NCI-H524 (cell line): Measurements from ENCODE around the gene HCAR1.
"Not testable (repeated sequence)": the region's sequence is repeated elsewhere in the genome, so short reads cannot be mapped to it uniquely, and the experiment has no call there.

ENCODE experiments used
- DNase-seq, 2 experiments: peaks; one replicate each; lab custom pipeline; 2025; lab: John Stamatoyannopoulos, UW

HCAR1 gene, protein sequence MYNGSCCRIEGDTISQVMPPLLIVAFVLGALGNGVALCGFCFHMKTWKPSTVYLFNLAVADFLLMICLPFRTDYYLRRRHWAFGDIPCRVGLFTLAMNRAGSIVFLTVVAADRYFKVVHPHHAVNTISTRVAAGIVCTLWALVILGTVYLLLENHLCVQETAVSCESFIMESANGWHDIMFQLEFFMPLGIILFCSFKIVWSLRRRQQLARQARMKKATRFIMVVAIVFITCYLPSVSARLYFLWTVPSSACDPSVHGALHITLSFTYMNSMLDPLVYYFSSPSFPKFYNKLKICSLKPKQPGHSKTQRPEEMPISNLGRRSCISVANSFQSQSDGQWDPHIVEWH

DNA sequence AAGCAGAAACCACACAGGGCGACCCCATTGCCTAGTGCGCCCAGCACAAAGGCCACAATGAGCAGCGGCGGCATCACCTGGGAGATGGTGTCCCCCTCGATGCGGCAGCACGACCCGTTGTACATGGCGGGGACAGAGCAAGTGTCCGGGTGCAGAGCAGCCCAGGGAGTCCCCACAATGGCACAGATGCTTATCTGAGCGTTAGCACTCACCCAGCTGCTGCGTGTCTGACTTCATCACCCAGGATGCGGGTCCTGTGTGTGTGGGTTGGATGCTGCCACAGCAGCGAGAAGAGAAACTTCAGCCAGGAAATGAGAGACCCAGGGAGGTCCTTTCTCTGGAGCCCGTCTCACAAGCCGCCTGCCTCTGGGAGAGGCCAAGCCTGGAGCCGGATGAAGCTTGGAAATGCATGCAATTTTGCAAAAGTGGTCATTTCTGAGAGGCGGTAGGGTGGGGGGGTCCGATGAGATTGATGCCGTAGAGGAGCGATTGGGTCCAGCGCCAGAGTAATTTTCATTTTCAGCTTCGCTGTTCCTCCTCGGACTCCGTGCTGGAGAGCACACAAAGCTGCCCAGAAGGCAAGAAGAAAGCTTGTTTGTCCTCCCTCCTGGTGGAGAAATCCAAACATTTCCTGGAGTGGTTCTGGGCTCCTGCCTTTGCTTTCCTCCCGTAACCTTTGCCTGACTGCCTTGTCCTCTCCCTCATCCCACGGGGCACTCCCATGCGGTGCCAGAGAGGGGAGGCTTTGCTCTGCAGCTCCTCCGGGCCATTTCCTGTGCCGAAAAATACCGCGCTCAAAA, at the start of gene HCAR1:
Gene HCAR1, minus strand, starts transcription at position 630 of the 800 bp plus-strand sequence. Its CDS starts 505 bp downstream, at position 125.
- DNase-seq = peak; percentile 20 to 59

DNA sequence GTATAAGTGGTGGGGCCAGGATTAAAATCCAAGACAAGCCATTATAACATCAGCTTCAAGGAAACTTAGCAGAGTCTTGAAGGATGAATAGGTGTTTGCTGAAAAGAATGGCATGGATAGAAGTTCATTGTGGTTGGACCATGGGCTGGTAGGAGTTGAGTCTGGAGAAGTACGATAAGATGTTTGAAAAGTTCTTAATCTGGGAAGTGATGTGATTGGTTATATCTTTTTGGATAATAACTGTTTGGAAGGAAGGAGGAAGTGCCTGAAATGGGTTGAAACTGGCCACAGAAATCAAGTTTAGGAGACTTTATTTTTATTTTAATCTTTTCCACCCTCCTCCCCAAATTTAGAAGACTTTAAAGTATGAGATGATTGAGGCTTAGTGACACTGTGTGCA, 26.9 kb upstream of the HCAR1 start:
- DNase-seq = no peak

DNA sequence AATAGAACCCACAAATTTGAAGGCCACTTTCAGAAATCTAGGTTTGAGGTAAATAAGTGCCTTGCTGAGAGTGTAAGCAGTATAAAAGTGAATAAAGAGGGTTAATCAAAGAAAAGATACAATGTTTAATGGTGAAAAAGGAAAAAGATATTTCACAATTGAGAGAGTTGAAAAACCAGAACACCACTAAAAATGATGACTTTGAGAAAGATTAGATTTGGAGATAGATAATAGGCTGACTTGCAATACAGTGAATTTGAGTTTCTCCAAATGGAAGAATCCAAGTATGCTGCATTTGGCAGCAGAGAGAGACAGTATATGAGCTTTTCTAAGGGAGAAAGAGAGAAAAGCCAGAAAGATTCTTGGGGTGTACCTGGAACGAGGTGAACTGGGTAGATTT, 24.1 kb upstream of the HCAR1 start:
- DNase-seq = no peak

DNA sequence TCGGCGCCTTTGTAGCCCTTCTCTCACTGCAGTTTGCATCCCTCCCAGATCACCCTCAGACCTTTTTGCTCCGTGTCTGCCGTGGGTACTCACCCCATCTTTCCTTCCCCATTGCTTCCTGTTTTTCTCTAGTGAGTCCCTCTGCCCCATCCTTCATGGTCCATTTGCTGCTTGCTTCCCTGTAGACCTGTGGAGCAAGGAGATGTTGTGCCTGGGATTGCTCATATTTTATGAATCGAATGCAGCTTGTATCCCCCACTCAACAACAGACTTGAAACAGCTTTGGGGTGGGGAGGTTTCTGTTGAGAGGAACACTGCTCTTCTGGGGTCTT, 22.6 kb upstream of the HCAR1 start:
- DNase-seq = peak in 1 of 2 experiments; percentile 30

DNA sequence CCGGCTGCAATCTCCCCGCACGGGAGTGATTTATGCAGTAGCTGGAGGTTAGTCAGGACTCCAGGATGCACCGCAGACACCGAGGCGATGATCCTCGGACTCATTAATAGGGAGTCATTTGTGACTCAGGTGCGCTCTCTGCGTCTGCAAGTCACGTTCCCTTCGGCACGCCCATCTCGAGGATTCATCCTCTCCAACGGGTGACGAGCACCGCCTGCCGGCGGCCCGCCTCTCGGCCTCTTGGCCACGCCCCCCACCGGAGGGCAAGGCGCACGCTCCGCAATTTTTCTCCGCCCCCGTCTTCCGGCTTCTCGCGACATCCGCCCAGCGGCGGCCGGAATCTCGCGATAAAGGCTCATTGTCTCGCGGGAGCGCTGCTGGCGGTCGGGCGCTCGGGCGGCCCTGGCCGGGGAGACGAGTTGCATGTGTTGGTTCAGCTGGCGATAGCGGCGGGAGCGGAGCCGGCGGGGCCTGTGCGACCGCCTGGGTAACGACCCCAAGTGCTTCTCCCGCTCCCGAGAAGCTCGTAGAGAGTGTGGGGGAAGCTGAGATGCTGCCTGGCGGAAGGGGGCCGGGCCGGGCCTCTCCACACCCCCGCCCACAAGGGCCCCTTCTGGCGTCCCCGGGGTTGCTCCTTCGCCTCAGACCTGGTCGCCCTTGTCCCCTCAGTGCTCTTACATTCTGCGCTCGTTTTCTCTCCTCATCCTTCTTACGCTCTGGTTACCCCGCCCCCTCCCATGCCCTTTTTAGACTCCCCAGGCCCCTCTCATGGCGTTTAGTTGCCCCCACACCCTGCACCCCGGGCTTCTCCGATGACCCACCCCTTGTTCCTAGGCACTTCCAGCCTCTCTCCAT, 22.0 kb upstream of the HCAR1 start, which contains the start of gene DENR:
Gene DENR, plus strand, starts transcription at position 361 of the 855 bp plus-strand sequence. CDS start 878 bp downstream, outside the sequence.
- DNase-seq = peak; percentile 94 to 97

DNA sequence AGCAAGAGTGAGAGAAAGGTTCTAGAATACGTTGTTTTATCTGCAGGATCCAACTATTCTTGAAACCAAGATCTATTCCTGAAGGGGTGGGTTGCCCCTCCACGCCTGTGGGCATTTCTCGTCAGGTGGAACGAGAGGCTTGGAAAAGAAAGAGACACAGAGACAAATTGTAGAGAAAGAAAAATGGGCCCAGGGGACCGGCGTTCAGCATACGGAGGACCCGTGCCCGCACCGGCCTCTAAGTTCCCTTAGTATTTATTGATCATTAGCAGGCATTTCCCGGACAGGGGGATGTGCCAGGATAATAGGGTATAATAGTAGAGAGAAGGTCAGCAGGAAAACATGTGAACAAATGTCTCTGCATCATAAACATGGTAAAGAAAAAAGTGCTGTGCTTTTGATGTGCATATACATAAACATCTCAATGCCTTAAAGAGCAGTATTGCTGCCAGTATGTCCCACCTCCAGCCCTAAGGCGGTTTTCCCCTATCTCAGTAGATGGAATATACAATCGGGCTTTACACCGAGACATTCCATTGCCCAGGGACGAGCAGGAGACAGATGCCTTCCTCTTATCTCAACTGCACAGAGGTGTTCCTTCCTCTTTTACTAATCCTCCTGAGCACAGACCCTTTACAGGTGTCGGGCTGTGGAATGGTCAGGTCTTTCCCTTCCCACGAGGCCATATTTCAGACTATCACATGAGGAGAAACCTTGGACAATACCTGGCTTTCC, 20.3 kb upstream of the HCAR1 start:
- not testable (repeated sequence) for DNase-seq

DNA sequence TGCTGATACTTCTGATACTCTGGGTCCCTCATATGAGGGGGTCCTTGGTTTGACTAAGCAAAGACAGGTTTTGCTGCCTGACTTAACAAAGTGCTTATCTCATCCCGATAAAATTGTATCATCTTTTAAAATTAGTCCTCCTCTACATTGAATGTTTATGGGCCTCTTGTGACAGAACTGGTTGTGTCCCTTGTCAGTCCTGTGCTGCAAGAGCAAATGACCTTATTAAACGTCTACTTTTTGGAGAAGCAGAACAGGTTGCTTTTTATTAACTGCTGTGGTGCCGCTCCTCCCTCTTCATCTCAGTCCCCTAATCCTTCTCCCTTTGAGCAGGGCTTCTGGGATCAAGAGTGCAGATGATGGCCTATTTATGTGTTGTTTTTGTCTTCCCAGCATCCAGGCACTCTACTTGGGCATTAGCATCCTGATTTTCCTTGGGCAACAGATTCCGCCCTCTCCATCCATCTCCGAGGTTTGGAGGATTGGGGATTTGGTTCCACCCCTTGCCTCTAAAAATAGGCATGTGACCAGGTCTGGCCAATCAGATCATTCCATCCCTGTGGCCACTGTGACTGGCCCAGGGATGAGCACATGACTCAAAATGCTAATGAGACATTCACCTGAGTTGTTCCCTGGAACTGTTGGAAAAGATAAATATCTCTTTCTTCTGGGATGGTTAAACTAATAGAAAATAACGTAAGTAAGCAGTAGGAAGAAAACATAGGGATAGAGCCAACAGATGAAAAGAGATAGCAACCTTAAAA, 19.1 kb upstream of the HCAR1 start:
- DNase-seq = peak; percentile 30 to 60

DNA sequence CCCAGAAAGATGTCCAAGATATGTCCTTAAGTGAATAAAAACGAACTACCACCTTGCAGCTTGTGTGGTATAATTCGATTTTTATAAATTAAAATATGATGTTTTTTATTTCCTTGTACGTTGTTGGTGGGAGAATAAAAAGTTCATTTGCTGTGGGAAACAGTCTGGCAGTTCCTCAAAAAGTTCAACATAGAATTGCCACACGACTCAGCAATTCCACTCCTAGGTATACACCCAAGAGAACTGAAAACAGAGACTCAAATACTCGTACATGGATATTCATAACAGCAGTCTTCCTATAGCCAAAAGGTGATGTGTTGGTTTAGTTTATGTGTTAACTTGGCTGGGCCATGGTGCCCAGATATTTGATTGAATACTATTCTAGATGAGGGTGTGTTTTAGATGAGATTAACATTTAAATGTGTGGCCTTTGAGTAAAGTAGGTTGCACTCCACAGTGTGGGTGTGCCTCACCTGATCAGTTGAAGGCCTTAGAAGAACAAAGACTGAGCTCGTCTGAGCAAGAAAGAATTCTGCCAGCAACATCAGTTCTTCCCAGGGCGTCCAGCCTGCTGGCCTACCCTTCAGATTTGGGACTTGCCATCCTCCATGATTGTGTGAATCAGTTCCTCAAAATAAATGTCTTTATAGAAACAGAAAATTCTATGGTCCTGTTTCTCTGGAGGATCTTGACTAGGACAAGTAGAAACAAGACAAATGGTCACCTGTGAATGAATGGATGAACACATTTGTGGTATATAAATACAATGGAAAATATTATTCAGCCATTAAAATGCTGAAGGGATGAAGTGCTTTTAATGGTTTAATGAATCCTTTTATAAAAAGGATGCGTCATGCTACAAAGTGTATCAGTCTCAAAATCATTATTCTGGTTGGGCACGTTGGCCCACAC, 16.8 kb upstream of the HCAR1 start:
- DNase-seq = no peak

DNA sequence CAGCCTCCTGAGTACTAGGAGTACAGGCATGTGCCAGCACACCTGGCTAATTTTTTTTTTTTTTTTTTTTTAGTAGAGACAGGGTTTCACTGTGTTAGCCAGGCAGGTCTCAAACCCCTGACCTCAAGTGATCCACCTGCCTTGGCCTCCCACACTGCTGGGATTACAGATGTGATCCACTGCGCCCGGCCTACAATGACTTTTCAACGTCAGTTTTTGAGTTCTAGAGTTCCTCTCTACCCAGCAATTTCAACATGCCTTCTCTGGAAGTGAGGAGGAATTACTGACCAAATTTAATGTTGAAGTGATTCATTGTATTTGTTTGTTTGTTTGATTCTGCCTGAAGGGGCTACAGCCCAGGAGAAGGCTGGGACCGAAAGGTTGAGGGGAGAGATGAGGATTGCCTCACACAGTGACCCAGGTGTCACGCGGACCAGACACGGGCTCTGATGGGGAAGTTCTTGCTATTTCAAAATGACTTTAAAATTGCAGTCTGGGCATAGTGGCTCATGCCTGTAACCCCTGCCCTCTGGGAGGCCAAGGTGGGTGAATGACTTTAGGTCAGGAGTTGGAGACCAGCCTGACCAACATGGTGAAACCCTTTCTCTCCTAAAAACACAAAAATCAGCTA, 13.4 kb upstream of the HCAR1 start:
- DNase-seq = no peak

DNA sequence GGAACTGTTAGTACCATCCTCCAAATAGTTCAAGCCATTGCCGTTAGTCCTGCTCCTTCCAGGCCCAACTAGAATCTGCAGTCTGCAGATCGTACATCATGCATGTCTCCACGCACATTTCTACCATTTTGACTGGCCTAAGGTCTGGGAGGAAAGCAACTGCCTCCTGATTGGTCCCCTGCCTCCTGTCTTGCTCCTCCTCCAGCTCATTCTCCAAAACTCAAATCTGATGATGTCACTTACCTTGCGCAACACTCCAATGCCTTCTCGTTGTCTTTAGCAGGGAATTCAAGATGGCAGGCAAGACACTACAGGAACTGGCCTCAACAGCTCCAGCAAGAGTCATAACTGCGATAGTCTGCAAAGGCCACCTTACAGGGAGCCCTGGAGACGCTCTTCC, 9.7 kb upstream of the HCAR1 start:
- DNase-seq = no peak

DNA sequence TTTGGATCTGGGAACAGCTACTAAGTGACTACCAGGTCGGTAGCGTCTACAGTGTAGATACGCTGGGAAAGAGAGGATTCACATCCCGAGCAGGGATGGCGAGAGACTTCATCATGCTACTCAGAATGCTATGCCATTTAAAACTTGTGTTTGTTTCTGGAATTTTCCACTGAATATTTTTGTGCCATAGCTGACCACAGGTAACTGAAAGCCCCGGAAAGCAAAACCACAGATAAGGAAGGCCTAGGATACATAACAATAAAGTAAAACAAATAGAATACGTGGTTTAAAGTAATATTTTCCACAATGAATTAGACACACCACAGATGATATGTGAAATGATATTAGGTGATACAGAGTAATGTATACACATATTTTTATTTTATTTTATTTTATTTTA, 7.9 kb upstream of the HCAR1 start:
- DNase-seq = no peak

DNA sequence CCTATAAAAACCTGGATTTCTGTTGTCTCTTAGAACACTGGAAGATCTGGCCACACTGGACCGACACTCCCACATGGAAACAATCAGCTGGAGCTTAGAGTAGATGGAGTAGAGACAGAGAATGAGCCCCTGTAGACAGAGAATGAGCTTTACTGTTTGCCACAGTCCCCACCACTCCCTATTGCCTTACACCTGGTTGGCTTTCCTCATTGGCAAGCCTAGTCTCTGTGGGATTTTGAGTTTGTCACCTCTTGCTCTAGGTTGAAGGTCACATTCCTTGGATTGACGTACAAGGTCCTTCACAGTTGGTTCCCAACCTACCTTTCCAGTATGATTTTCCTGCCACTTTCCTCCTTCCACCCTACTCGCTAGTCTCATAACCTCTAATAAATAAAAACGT, 2.0 kb upstream of the HCAR1 start:
- DNase-seq = no peak

DNA sequence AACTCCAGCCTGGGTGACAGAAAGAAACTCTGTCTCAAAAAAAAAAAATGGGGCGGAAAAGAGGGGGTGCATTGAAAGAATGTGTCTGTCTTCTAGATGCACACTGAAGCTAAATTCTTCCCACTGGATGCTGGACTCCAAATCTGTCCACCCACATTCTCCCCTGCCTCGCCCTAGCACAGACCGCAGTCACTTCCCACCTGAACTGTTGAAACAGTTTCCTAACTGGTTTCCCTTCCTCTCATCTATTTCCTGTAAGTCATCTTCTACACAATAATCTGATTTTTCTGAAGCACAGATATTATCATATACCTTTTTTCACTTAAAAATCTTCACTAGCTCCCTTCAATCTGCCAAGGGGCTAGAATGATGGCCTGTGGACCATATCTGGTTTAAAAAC, 1.5 kb upstream of the HCAR1 start:
- DNase-seq = no peak

DNA sequence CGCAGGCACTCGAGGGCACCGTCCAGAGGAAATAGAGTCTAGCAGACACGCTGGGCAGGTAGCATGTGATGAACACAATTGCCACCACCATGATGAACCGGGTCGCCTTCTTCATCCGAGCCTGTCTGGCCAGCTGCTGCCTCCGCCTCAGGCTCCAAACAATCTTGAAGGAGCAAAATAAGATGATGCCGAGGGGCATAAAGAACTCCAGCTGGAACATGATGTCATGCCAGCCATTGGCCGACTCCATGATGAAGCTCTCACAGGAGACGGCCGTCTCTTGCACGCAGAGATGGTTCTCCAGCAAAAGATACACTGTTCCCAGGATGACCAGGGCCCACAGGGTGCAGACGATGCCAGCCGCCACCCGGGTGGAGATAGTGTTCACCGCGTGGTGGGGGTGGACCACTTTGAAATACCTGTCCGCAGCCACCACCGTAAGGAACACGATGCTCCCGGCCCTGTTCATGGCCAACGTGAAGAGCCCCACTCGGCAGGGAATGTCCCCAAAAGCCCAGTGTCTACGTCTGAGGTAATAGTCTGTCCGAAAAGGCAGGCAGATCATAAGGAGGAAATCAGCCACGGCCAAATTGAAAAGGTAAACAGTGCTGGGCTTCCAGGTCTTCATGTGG, 945 bp downstream of the HCAR1 start:
- DNase-seq = peak in 1 of 2 experiments; percentile 43

DNA sequence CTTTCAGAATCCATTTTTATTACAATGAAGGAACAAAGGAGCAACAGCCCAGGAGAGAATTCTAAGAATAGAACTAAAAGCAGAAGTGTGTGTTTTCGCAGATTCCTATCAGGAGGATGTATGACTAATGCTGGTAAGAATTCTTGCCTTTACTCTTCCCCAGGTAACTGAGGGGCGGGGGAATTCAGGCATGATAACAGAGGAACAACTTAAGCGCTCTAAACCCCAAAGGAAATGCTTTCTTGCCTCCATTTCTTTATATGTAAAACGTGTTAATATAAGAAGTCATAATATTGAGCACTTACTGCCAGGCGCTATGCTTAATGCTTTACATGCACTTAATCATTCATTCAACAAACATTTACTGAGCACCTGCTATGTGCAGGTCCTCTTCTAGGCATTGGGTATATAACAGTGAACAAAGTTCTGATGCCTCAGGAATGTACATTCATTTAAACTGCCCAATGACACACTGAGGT, 4.5 kb downstream of the HCAR1 start:
- DNase-seq = no peak

DNA sequence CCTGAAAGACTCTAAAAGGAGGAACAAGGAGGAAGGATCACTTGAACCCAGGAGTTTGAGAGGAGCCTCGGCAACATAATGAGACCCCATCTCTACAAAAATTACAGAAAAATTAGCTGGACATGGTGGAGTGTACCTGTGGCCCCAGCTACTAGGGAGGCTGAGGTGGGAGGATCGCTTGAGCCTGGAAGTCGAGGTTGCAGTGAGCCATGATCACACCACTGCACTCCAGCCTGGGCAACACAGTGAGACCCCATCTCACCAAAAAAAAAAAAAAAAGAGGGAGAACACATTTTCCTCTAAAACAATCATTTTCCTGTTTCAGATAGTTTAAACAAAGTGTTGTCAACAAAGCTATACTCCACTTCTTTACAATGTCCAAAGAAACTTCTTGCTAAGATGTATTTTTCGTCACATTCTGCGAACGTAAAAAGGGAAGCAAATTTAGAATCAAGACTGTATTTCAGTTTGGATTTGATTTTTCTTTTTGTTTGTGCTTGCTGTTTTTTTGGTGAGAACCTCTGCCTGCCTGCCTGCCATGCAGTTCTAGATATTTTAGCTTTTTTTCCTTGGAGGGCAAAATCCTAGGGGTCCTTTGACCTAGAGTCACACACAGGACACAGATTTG, 5.1 kb downstream of the HCAR1 start:
- no peak for DNase-seq

DNA sequence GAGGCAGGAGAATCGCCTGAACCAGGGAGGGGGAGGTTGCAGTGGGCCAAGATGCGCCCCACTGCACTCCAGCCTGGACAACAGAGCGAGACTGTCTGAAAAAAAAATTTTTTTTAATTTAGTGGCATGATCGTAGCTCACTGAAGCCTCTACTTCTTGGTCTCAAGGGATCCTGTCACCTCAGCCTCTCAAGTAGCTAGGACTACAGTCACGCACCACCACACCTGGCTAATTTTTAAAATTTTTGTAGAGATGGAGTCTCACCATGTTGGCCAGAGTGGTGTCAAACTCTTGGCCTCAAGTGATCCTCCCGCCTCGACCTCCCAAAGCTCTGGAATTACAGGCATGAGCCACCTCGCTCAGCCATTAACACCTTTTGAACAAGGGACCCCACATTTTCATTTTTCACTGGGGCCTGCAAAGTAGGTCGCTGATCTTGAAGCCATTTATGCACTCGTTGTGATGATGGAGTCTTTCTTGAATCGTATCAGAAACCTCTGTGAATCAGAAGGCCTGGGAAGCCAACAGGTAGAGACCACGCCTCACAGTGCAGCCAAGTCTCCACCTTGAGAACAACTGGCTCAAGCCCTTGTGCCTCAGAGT, 5.9 kb downstream of the HCAR1 start:
- no peak for DNase-seq

DNA sequence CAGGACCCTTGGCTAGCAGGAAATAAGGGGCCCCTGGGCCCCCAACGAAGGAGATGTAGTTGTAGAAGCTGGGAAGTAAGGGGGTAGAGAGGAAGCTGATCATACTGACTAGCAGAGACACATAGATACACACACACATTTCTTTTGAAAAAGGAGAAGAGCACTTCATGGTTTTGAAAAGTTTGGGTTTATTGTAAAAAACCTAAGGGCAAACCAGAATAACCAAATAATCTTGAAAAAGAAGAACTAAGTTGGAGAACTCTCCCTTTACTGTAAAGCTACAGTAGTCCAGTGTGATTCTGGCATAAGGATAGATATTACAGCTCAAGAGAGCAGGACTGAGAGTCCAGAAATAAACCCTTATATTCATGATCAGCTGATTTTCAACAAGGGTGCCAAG, 8.3 kb downstream of the HCAR1 start:
- no peak for DNase-seq
